ENCODE data around the gene ETNK2.
A peak's percentile ranks its signal among the peaks of the same experiment; 100 is the strongest.

The ETNK2 gene

DNA sequence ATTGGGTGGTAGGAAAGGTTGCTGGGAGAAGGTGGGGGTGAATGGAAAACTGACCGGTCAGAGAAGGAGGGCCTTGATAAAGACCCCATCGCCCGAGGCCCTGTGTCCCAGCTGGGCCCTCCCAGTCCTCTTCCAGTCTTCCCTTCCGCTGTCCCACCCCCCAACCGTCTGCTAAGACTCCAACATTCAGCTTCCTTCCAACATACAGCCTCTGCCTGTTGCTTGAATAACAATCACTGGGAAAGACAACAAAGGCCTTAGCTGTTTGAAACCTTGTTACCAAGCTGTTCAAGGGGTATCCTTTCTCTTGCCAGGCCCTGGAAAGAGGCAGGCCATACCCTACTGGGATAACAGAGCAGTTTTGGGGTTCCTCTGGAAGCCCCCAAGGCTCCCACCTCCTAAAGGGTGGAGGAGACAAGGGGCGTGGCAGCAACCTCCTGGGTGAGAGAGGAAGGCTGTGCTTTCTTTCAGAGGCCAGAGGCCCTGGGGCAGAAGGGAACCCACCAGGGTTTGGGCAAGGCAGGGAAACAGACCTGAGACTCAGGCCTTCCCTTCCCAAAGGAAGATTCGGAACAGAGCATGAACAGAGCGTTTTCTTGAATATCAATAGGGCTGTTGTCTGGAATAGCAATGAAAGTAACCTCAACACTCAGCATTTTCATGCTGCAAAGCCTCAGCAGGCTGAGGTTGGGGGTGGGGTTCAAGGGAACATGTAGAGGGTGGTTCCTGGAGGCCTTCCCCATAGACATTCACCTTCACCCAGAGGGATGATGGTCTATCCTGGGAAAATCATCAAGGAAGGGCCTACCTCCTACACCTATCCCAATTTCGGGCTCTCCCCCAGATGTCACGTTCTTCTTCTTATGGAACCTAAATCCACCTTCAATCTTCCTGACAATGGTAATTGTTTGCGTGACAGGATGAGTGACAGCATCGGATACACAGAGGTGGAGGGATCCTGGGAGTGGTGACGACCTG lies 4.1 kb downstream of the ETNK2 start:
- DNase-seq (ENCODE audit: low spot score), result no peak

GRCh38 chr1:204146965-204147364 lies 4.9 kb downstream of the ETNK2 start:
- no peak for DNase-seq (ENCODE audit: low spot score)

- no peak for DNase-seq (ENCODE audit: low spot score)
These were observed 5.5 kb downstream of the ETNK2 start for GRCh38 chr1:204146309-204146708.

DNA sequence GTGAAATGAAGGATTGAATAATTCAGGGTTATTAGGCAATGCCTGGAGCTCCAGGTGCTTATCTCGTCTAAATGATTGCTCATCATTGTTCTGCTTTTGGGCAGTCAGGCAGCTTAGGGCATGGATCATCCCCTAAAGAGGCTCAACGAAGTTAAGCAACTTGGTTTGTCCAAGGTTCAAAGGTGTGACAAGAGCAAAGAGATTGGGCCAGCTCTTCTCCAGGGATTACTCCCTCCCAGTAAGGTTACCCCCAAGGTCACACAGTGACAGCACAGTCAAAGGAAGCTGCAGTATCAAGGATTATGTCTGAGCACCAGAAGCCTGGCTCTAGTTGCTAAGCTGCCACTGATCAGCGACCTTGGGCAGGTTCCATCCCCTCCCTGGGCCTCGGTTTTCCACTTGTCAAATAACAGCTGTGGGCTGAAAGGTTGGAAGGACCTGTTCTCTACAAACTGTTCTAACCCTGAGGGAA lies 6.8 kb downstream of the ETNK2 start:
- DNase-seq (ENCODE audit: low spot score), result no peak

DNA sequence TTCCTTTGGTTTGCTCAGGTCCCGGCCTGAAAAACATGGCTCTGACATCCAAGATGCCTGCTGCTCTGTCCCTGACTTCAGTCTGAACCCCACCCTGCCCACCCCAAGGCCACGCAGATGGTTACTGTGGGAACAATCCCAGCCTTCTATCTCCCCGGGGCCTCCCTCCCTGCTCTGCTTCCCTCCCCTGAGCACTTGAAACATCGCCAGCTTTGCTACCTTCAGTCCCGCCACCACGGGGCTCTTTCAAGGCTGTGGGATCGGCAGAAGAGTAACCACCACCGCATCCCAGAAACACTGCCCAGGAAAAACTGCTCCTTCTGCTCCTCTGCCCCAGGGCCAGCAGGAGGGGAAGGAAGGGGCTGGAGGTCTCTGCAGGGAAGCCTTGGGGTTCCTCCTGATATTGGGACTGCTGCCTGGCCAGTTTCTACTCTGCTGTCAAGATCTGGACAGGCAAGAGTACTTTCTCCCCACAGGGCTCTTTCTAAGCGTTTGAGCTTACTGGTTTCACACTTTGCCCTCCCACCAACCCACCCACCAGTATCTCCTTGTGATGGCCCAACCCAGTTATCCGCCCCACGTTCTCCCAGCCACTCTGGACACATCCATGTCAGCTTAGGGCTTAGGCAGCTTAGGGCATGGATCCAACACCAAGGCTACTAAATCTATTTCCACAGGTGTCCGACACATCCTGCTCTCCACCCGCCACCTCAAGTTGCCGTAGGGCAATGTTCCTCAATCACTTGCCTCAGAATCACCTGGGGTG lies 8.4 kb downstream of the ETNK2 start:
- no peak for DNase-seq (ENCODE audit: low spot score)

DNA sequence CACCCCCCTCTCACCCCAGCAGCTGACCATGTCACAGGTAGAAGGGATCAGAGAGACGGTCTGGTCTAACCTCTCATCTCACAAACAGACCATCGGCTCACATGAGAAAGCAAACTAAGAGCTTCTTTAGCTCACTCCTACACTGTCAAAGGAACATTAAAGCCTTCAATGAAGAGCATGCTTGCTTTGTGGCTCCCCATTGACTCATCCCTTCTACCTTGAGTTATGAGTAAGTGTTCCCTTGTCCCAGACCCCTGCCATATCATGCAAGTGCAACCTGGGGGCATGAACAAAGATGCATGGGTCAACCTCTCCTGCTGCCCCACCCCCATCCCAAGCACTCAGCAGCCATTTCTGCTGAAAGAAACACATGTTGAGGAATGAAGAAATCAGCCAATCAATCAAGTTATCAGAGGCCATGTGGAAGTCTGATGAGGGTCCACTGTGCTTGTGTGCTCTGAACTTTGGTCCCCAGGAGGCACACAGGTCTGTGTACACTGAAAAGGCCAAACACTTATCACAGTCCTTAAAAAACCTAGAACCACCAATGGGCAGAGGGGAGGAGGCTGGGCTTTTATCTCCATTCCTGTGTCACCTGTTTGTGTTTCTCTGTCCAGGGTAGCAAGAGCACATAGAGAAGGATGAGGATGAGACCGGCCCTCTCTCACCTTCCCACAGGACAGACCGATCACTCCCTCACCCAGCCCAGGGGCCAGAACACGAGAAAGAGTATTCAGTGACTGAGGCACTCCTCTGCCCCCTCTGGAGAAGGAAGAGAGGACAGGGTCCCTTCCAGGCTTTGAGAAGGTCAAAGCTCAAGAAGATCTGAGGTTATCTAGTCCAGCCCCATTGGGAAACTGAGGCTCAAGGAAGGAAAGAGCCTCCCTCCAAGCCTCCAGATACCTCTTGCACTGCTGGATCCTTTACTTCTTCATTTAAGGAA lies 9.5 kb downstream of the ETNK2 start:
- DNase-seq (ENCODE audit: low spot score), result no peak

DNA sequence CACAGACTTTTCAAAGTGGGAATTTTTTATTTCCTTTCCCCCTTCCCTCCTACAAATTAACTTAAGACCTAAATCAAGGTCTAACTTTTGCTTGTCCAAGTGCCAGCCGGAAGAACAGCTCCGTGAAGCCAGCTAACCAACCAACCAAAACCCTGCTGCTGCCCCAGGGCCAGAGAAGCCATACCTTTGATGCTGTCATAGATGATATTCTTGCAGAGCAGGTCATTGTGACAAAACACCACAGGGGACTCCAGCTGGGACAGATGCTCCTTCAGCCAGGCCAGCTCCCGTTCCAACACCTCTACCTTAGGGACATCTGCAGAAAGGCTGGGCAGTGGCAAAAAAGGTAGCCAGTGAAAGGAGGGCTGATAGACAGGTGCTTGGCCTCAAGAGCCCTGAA lies 10.7 kb downstream of the ETNK2 start:
- no peak for DNase-seq (ENCODE audit: low spot score)

GRCh38 chr1:204139952-204140351 lies 11.9 kb downstream of the ETNK2 start:
- DNase-seq (ENCODE audit: low spot score), result no peak

DNA sequence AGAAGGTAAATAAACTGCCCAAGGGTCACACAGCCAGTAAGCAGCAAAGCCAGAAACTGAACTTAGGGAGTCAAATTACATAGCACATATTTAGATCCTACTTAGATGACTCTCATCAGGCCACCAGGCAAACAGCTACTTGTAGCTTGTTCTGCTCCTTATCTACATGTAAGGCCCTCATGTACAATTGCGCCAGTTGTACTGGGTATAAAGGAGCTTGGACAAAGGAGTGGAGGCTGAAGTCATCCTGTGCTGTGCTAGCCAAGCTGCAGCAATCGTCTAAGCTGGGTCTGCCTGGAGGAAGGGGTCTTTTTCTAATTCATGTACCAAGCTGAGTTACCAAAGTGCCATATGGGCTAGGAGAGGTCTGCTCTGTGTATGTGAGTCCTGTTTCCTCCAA lies 12.8 kb downstream of the ETNK2 start:
- DNase-seq (ENCODE audit: low spot score), result no peak

DNA sequence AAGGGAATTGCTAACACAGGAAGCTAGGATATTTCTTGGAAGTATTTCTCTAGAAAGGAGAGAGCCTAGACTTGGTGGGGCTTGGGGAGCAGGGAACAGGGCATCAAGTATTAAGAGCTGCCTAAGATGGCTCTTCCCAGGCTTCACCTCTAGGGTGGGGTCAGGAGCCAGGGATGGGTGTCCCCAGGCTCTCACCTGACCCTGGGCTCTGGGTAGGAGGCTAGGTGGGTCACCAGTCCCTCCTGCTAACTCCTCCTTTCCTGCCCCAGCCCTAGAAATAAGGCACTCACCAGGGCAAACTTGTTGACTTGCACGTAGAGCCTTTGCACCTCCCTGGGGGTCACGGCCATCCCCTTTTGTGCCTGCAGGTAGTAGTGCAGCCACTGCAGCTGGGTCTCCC lies 15.0 kb downstream of the ETNK2 start:
- no peak for DNase-seq (ENCODE audit: low spot score)

GRCh38 chr1:204134103-204134502 lies 17.7 kb downstream of the ETNK2 start:
- no peak for DNase-seq (ENCODE audit: low spot score)

DNA sequence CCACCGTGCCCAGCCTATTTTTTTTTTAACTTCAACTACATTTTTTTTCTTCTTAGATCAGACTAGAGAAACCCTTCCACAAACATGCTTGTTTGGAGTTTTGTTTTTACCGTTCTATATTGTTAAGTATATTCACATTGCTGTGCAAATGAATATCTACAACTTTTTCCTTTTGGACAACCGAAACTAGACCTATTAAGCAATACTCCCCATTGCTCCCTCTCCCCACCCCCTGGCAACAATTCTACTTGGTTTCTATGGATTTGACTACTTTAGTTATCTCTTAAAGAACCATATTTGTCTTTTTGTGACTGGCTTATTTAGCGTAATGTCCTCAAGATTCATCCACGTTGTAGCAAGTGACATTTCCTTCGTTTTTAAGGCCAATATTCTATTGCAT lies 19.1 kb downstream of the ETNK2 start:
- DNase-seq (ENCODE audit: low spot score), result no peak

GRCh38 chr1:204131978-204132377 lies 19.9 kb downstream of the ETNK2 start:
- DNase-seq (ENCODE audit: low spot score), result no peak

DNA sequence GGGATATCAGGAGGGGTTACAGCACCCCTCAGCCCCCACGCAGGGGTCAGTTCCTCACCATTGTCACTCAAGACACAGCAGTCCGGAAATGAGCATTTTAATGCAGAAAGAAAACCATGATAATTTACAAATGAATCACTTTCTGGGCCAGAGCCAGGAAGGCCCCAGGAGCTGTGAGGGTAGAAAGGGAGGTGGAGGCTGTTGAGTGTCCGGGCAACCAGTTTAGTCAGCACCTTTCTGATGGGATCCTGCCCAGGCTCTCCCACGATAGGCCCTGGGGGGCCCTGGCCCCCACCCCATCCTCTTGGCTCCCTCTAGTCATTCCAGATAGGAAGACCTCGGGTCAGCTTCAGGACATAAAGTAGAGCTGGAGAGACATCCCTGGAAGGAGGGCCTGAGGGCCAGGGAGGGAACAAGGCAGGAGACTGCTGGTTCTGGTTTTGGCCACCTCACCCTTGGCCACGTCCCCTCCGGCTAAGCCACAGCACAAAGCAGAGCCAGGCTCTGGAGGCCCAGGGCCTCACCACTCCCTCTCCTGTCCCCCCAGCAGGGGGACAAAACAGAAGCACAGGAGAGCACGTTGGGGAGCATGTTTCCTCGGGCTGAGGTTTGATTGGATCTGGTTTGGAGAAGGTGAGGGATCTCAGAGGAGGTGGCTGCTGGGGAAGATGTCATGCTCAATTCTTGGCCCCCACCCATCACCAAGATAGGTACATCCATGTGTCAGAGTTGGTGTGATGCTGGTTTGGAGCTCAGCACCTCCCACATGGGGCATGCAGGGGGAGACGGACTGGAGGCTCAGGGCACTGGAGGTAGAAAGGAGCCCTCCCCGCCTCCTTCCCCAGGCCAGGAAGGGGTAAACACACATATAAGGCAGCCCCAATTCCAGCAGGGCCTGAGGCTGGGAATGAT lies 20.6 kb downstream of the ETNK2 start:
- peak; percentile 68 for DNase-seq (ENCODE audit: low spot score)

DNA sequence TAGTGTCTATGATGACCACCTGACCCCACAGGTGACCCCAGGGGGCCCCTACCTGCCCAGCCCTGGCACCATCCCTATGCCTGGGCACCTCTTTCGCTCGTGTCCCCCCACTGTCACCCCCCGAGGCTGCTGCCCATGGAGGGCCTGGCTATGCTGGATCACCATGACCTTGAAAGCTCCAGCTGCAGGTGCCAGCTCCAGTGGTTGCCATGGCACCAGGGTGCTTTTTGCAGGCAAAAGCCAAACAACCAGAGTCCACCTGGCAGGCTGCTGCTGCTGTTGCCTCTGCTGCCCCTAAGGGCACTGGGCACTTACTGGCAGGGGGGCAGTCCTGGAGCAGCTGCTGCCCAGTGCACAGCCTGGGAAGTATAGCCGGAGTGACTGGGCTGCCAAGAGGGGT lies 21.7 kb downstream of the ETNK2 start:
- no peak for DNase-seq (ENCODE audit: low spot score)

DNA sequence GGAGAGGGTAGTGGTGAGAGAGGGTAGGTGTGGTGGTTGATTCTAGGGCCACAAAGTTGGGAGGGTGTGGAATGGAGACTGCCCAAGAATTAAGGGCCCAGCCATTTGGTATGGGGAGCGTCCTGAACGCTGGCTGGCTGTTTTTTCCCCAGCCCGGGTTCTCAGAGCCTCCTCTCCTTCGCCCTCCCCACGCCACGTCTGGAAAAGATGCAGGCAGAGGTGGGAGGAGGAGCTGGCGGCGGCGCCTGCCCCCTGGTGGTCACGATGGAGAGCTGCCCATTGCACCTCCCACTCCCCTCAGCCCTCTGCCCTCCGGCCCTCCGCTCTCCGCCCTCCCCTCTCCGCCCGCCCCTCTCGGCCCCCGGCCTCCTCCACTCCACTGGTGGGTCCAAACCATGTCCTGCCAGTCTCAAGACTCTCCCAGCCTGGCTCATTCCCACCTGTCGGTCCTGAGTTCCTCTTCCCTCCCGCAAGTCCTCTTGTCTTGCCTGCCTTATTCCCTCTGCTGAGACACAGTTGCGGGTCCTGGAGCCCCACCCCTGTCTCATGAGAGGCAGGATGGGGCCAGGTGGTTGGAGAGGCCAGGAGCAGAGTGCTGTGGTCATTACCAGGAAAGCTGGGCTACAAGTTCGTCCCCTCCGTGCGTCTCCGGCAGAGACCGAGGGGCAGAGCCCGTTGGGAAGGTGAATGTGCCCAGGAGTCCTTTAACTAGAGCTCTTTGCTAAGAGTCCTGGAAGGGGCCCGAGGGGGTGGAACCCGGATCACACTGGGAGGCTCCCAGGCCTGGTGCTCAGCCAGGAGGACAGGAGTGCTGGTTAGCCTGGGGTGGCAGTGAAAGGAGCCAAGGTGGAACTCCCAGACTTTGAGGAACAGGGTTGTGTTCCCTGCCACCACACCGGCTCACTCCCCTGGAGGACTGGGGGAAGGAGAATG lies 22.6 kb downstream of the ETNK2 start:
- peak; percentile 72 for DNase-seq (ENCODE audit: low spot score)

GRCh38 chr1:204128464-204128963 lies 23.3 kb downstream of the ETNK2 start:
- no peak for DNase-seq (ENCODE audit: low spot score)

GRCh38 chr1:204127597-204128242 lies 24.1 kb downstream of the ETNK2 start:
- DNase-seq (ENCODE audit: low spot score), result peak; percentile 75

- DNase-seq (ENCODE audit: low spot score), result no peak
These were observed 24.9 kb downstream of the ETNK2 start for GRCh38 chr1:204126956-204127355.

Data from kidney capillary endothelial cell (primary cell).